ENCODE results near the gene ZDBF2. TPM values are rescaled to one million over a fixed set of nuclear protein-coding genes. Genes with fewer than 3 reads are reported as not detected.

The ZDBF2 gene
- total RNA-seq, 1 donor = 12.7 TPM

DNA sequence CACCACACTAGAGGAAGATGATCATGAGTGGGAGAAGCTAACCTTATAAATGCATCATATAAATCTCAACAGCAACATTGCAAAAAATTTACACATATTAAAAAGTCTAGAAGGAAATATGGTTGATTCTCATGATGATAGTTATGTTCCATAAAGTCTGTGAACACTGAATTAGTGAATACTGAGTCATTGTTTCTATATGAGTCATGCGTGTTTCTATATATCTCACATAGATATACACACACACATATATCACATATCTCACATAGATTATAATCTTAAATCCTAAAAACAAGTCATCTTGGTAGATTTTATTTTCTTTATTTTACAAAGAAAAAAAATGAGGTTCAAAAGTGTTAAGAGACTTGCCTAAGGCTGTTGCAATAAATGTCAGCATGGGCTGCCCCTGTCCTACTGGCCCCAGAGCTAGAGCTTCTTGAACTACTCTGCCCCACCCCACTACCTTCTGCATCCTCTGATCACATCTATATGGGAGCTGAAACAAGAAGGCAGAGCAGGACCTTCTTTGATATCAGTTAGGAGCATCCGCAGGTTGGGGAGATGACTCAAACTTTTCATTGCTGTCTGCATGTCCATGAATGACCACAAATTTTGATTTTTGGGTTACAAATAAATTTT is 87.1 kb downstream of the ZDBF2 start:
- no peak overlapping the region for H3K4me3 ChIP-seq (ENCODE audit: insufficient read depth, low read length)
- no peaks in the 10 kb centered on the region for H3K79me2 ChIP-seq (ENCODE audit: insufficient read depth, low read length)
- no peaks in the 10 kb centered on the region for H3K36me3 ChIP-seq (ENCODE audit: insufficient read depth, low read length)
- H3K9me3 ChIP-seq (ENCODE audit: low read depth, low read length) = no peaks in the 10 kb centered on the region
- no peak overlapping the region for H3K27ac ChIP-seq (ENCODE audit: low read depth, low read length)
- H3K4me2 ChIP-seq (ENCODE audit: insufficient read depth, low read length) = no peak overlapping the region
- TF ChIP-seq, protein P1, sequence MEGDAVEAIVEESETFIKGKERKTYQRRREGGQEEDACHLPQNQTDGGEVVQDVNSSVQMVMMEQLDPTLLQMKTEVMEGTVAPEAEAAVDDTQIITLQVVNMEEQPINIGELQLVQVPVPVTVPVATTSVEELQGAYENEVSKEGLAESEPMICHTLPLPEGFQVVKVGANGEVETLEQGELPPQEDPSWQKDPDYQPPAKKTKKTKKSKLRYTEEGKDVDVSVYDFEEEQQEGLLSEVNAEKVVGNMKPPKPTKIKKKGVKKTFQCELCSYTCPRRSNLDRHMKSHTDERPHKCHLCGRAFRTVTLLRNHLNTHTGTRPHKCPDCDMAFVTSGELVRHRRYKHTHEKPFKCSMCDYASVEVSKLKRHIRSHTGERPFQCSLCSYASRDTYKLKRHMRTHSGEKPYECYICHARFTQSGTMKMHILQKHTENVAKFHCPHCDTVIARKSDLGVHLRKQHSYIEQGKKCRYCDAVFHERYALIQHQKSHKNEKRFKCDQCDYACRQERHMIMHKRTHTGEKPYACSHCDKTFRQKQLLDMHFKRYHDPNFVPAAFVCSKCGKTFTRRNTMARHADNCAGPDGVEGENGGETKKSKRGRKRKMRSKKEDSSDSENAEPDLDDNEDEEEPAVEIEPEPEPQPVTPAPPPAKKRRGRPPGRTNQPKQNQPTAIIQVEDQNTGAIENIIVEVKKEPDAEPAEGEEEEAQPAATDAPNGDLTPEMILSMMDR (IDR thresholded peaks at IDR 0.05; ENCODE audit: extremely low read depth, low read depth, low read length) = no peak
- H4K20me1 ChIP-seq (ENCODE audit: insufficient read depth, low read length) = no peaks in the 10 kb centered on the region
- H3K27me3 ChIP-seq (ENCODE audit: insufficient read depth, low read length) = no peaks in the 10 kb centered on the region
- no peak overlapping the region for H2AFZ ChIP-seq (ENCODE audit: low read length)
- DNase-seq (ENCODE audit: insufficient read length, low spot score, missing footprints) = no peak
- no peaks in the 10 kb centered on the region for H3K4me1 ChIP-seq (ENCODE audit: insufficient read depth, low read length)

Small RNAs within 50 kb of the gene (small RNA-seq; reads per million reads assigned to genes)
- not detected for gene HMGN1P6
- gene RN7SKP260 = not detected

Other genes with a start within 250 kb of the ZDBF2 start
- 9.0 and 10.6 TPM in 2 replicates for gene INO80D, start 188.5 kb upstream of the ZDBF2 start, total RNA-seq
- gene NDUFS1, start 115.2 kb upstream of the ZDBF2 start, total RNA-seq = 86.6 and 98.4 TPM in 2 replicates
- gene EEF1B2, start 114.8 kb upstream of the ZDBF2 start, total RNA-seq = 442 and 563 TPM in 2 replicates
- gene ADAM23, start 168.9 kb downstream of the ZDBF2 start, total RNA-seq = under 0.01 and 0.29 TPM in 2 replicates

Data from osteoblast (primary cell).